ENCODE data around the gene AQP6.

Gene AQP6

GRCh38 chr12:49966511-49967041, 6.2 kb upstream of the AQP6 start:
- no peak overlapping the region for H3K27ac Mint-ChIP-seq

GRCh38 chr12:49967042-49967776, 5.5 kb upstream of the AQP6 start:
- Mint-ChIP-seq H3K27me3 (no peaks in the 10 kb centered on the region), H3K4me3 (peak overlapping the region; percentile 47), H3K9me3 (no peaks in the 10 kb centered on the region), H3K36me3 (no peaks in the 10 kb centered on the region), H3K4me1 (peaks cover 4% of the 10 kb centered on the region), H3K27ac (no peak overlapping the region)
- CTCF ChIA-PET, result interaction anchor here (0.5 to 5.5 kb wide), 49 partner anchors 9 to 438 kb away, joined by 3 to 115 read pairs (median 4); partner anchors contain the start of genes GPD1 and SMARCD1
- DNase-seq, result peak; percentile 95

More at GRCh38 chr12:49966511-49967041, 6.2 kb upstream of the AQP6 start:
- no peaks in the 10 kb centered on the region for H3K9me3 Mint-ChIP-seq
- H3K36me3 Mint-ChIP-seq, result no peaks in the 10 kb centered on the region
- no peak for DNase-seq
- no peak overlapping the region for H3K4me3 Mint-ChIP-seq
- H3K27me3 Mint-ChIP-seq, result no peaks in the 10 kb centered on the region
- H3K4me1 Mint-ChIP-seq, result peaks cover 4% of the 10 kb centered on the region
- CTCF ChIA-PET, result interaction anchor here (0.9 to 5.5 kb wide), 32 partner anchors 9 to 234 kb away, joined by 3 to 115 read pairs (median 6); no protein-coding TSS in a partner anchor

GRCh38 chr12:49967777-49968250, 4.9 kb upstream of the AQP6 start:
- Mint-ChIP-seq H3K27ac (no peak overlapping the region), H3K4me3 (peak overlapping the region; percentile 16), H3K27me3 (no peaks in the 10 kb centered on the region), H3K9me3 (no peaks in the 10 kb centered on the region), H3K4me1 (peaks cover 4% of the 10 kb centered on the region), H3K36me3 (no peaks in the 10 kb centered on the region)
- no peak for DNase-seq
- CTCF ChIA-PET, result interaction anchor here (0.5 to 5.5 kb wide), 37 partner anchors 9 to 323 kb away, joined by 3 to 115 read pairs (median 5); partner anchors contain the start of genes GPD1 and SMARCD1

- Mint-ChIP-seq H3K4me1 (peaks cover 4% of the 10 kb centered on the region), H3K9me3 (no peaks in the 10 kb centered on the region), H3K4me3 (no peak overlapping the region), H3K36me3 (no peaks in the 10 kb centered on the region), H3K27me3 (no peaks in the 10 kb centered on the region), H3K27ac (no peak overlapping the region)
- CTCF ChIA-PET, result interaction anchor here (0.8 to 5.5 kb wide), 16 partner anchors 8 to 140 kb away, joined by 3 to 115 read pairs (median 15); partner anchors contain the start of genes GPD1 and SMARCD1
- DNase-seq, result no peak
Measured at GRCh38 chr12:49968471-49968870, 4.3 kb upstream of the AQP6 start.

- no peak overlapping the region for H3K27ac Mint-ChIP-seq
- H3K4me3 Mint-ChIP-seq, result no peak overlapping the region
- DNase-seq, result no peak
- no peaks in the 10 kb centered on the region for H3K36me3 Mint-ChIP-seq
- peaks cover 4% of the 10 kb centered on the region for H3K4me1 Mint-ChIP-seq
- CTCF ChIA-PET, result interaction anchor here (0.6 to 5.5 kb wide), 10 partner anchors 12 to 192 kb away, joined by 3 to 115 read pairs (median 20); no protein-coding TSS in a partner anchor
- H3K9me3 Mint-ChIP-seq, result no peaks in the 10 kb centered on the region
- peaks cover 3% of the 10 kb centered on the region for H3K27me3 Mint-ChIP-seq
Measured at GRCh38 chr12:49969027-49969426, 3.7 kb upstream of the AQP6 start.

GRCh38 chr12:49969651-49970429, 2.9 kb upstream of the AQP6 start:
- DNase-seq, result no peak
- no peaks in the 10 kb centered on the region for H3K9me3 Mint-ChIP-seq
- CTCF ChIA-PET, result interaction anchor here (0.6 to 5.3 kb wide), 6 partner anchors 11 to 193 kb away, joined by 3 to 115 read pairs (median 34); no protein-coding TSS in a partner anchor

GRCh38 chr12:49970658-49971057, 2.1 kb upstream of the AQP6 start:
- Mint-ChIP-seq H3K27ac (no peak overlapping the region), H3K4me3 (no peak overlapping the region), H3K4me1 (peaks cover 4% of the 10 kb centered on the region), H3K36me3 (no peaks in the 10 kb centered on the region), H3K27me3 (peaks cover 4% of the 10 kb centered on the region), H3K9me3 (no peaks in the 10 kb centered on the region)
- CTCF ChIA-PET, result interaction anchor here (1.1 kb wide), 1 partner anchor 84 kb away, joined by 3 read pairs; no protein-coding TSS in a partner anchor
- DNase-seq, result no peak

More at GRCh38 chr12:49969651-49970429, 2.9 kb upstream of the AQP6 start:
- H3K27me3 Mint-ChIP-seq, result peaks cover 4% of the 10 kb centered on the region
- no peaks in the 10 kb centered on the region for H3K36me3 Mint-ChIP-seq
- H3K27ac Mint-ChIP-seq, result no peak overlapping the region
- H3K4me3 Mint-ChIP-seq, result no peak overlapping the region
- H3K4me1 Mint-ChIP-seq, result peaks cover 4% of the 10 kb centered on the region

GRCh38 chr12:49971141-49971540, 1.6 kb upstream of the AQP6 start:
- H3K4me3 Mint-ChIP-seq, result no peak overlapping the region
- DNase-seq, result no peak
- peaks cover 4% of the 10 kb centered on the region for H3K4me1 Mint-ChIP-seq
- no peak overlapping the region for H3K27ac Mint-ChIP-seq
- H3K9me3 Mint-ChIP-seq, result no peaks in the 10 kb centered on the region
- H3K27me3 Mint-ChIP-seq, result peaks cover 4% of the 10 kb centered on the region
- CTCF ChIA-PET, result interaction anchor here (1.1 kb wide), 1 partner anchor 84 kb away, joined by 3 read pairs; no protein-coding TSS in a partner anchor
- no peaks in the 10 kb centered on the region for H3K36me3 Mint-ChIP-seq

GRCh38 chr12:49972129-49972528, 618 bp upstream of the AQP6 start:
- no peak for DNase-seq
- Mint-ChIP-seq H3K4me1 (peaks cover 2% of the 10 kb centered on the region), H3K9me3 (no peaks in the 10 kb centered on the region), H3K27ac (no peak overlapping the region), H3K36me3 (no peaks in the 10 kb centered on the region), H3K27me3 (peaks cover 4% of the 10 kb centered on the region), H3K4me3 (no peak overlapping the region)
- CTCF ChIA-PET, result no interaction called here

GRCh38 chr12:49973361-49973830, 649 bp downstream of the AQP6 start:
- DNase-seq, result no peak
- CTCF ChIA-PET, result no interaction called here
- Mint-ChIP-seq H3K9me3 (no peaks in the 10 kb centered on the region), H3K4me1 (no peaks in the 10 kb centered on the region), H3K27me3 (peaks cover 4% of the 10 kb centered on the region), H3K27ac (no peak overlapping the region), H3K36me3 (no peaks in the 10 kb centered on the region), H3K4me3 (no peak overlapping the region)

GRCh38 chr12:49974231-49974675, 1.5 kb downstream of the AQP6 start:
- no peak overlapping the region for H3K27ac Mint-ChIP-seq
- H3K4me3 Mint-ChIP-seq, result no peak overlapping the region
- CTCF ChIA-PET, result no interaction called here
- no peaks in the 10 kb centered on the region for H3K9me3 Mint-ChIP-seq
- DNase-seq, result no peak
- peaks cover 4% of the 10 kb centered on the region for H3K27me3 Mint-ChIP-seq
- H3K36me3 Mint-ChIP-seq, result no peaks in the 10 kb centered on the region
- no peaks in the 10 kb centered on the region for H3K4me1 Mint-ChIP-seq

- DNase-seq, result no peak
Measured at GRCh38 chr12:49974677-49975317, 2.0 kb downstream of the AQP6 start.

GRCh38 chr12:49975318-49975761, 2.6 kb downstream of the AQP6 start:
- Mint-ChIP-seq H3K4me3 (no peak overlapping the region), H3K27ac (no peak overlapping the region), H3K4me1 (no peaks in the 10 kb centered on the region), H3K36me3 (no peaks in the 10 kb centered on the region), H3K27me3 (peaks cover 4% of the 10 kb centered on the region), H3K9me3 (no peaks in the 10 kb centered on the region)
- CTCF ChIA-PET, result interaction anchor here (2.0 kb wide), 1 partner anchor 8 kb away, joined by 14 read pairs; no protein-coding TSS in a partner anchor
- no peak for DNase-seq

More at GRCh38 chr12:49974677-49975317, 2.0 kb downstream of the AQP6 start:
- Mint-ChIP-seq H3K27me3 (peaks cover 4% of the 10 kb centered on the region), H3K4me1 (no peaks in the 10 kb centered on the region), H3K27ac (no peak overlapping the region), H3K9me3 (no peaks in the 10 kb centered on the region), H3K36me3 (no peaks in the 10 kb centered on the region), H3K4me3 (no peak overlapping the region)
- CTCF ChIA-PET, result no interaction called here

Data from activated naive CD4-positive, alpha-beta T cell treated with anti-CD3 and anti-CD28 coated beads, Interleukin-2, amount 10 ng/mL, durations not matched to agents 7 days and 5 days (primary cell).